Ishikawa (cell line): ENCODE data around the gene BEND5.

Experiments
- REST ChIP-seq: IDR thresholded peaks from 2 replicates; pipeline ENCODE4 v1.6.1; 2012; ENCODE audit warnings: low read depth, mild to moderate bottlenecking
- TEAD4 ChIP-seq: IDR thresholded peaks from 2 replicates; pipeline ENCODE4 v1.6.1; 2012

- no peak for TF ChIP-seq REST
- TF ChIP-seq TEAD4: no peak
Observed at GRCh38 chr1:48771561-48771960, 5.1 kb downstream of the BEND5 start.
